Neuronal stem cell (in vitro differentiated cells): ENCODE results near the gene TMEM30B.

Experiments
- DNase-seq: peaks from one replicate; pipeline ENCODE4 v3.0.0-alpha.2; 2013; ENCODE audit warnings: low spot score
- H2AFZ ChIP-seq: one replicate; pipeline ENCODE4 v1.6.1; 2013; ENCODE audit warnings: mild to moderate bottlenecking, low read length, inconsistent platforms
- H2AK5ac ChIP-seq: 2 replicates; pipeline ENCODE4 v1.6.1; 2013; ENCODE audit warnings: low read depth, mild to moderate bottlenecking, inconsistent platforms, low read length, moderate library complexity, mixed read lengths
- H2BK120ac ChIP-seq: 2 replicates; pipeline ENCODE4 v1.6.1; 2013; ENCODE audit warnings: low read depth, mild to moderate bottlenecking, inconsistent platforms, low read length, moderate library complexity, mixed read lengths
- H2BK12ac ChIP-seq: one replicate; pipeline ENCODE4 v1.6.1; 2013; ENCODE audit warnings: low read length, inconsistent platforms
- H2BK15ac ChIP-seq: 2 replicates; pipeline ENCODE4 v1.6.1; 2013; ENCODE audit warnings: mild to moderate bottlenecking, low read length, inconsistent platforms, mixed read lengths
- H2BK5ac ChIP-seq: one replicate; pipeline ENCODE4 v1.6.1; 2013; ENCODE audit warnings: inconsistent platforms, mild to moderate bottlenecking, low read length, moderate library complexity
- H3K14ac ChIP-seq: one replicate; pipeline ENCODE4 v1.6.1; 2013; ENCODE audit warnings: low read length, inconsistent platforms
- H3K18ac ChIP-seq: 2 replicates; pipeline ENCODE4 v1.6.1; 2013; ENCODE audit warnings: low read length, inconsistent platforms
- H3K23ac ChIP-seq: 2 replicates; pipeline ENCODE4 v1.6.1; 2013; ENCODE audit warnings: low read depth, mild to moderate bottlenecking, mixed read lengths, low read length, inconsistent platforms; ENCODE audit not compliant: poor library complexity
- H3K27ac ChIP-seq: replicated peaks from 3 replicates; pipeline ENCODE4 v1.5.1; 2013; ENCODE audit warnings: low read length, inconsistent platforms
- H3K27me3 ChIP-seq, 3 experiments: 2 replicates each; pipeline ENCODE4 v1.6.1; 2013; ENCODE audit warnings: low read length in 3 of 3, mild to moderate bottlenecking in 2 of 3, inconsistent platforms in 1 of 3, low read depth in 1 of 3, mixed read lengths in 1 of 3, moderate library complexity in 1 of 3; ENCODE audit not compliant: control insufficient read depth in 3 of 3, insufficient read depth in 3 of 3
- H3K36me3 ChIP-seq, 2 donors: replicated peaks in 1 of 2; 2 replicates each; pipeline ENCODE4 v1.6.1; 2013; ENCODE audit warnings: low read length in 2 of 2; ENCODE audit not compliant: control insufficient read depth in 2 of 2, insufficient read depth in 2 of 2
- H3K4ac ChIP-seq: 2 replicates; pipeline ENCODE4 v1.6.1; 2013; ENCODE audit warnings: inconsistent platforms, mild to moderate bottlenecking, low read length, moderate library complexity
- H3K4me1 ChIP-seq, 2 donors: 1 replicate in 1 of 2; 2 replicates in 1 of 2; pipeline ENCODE4 v1.6.1; 2013; ENCODE audit warnings: low read length in 2 of 2, low read depth in 1 of 2; ENCODE audit not compliant: control insufficient read depth in 2 of 2, insufficient read depth in 1 of 2
- H3K4me2 ChIP-seq: one replicate; pipeline ENCODE4 v1.6.1; 2013; ENCODE audit warnings: mild to moderate bottlenecking, low read length, inconsistent platforms; ENCODE audit not compliant: insufficient read depth, poor library complexity, severe bottlenecking
- H3K4me3 ChIP-seq, 2 donors: 2 replicates each; pipeline ENCODE4 v1.5.1; 2013; ENCODE audit warnings: low read length in 2 of 2, mild to moderate bottlenecking in 2 of 2, inconsistent platforms in 1 of 2, moderate library complexity in 1 of 2
- H3K79me1 ChIP-seq: one replicate; pipeline ENCODE4 v1.6.1; 2013; ENCODE audit warnings: low read depth, mild to moderate bottlenecking, inconsistent platforms, low read length, moderate library complexity
- H3K9ac ChIP-seq: one replicate; pipeline ENCODE4 v1.6.1; 2013; ENCODE audit warnings: mild to moderate bottlenecking, low read depth, low read length, inconsistent platforms; ENCODE audit not compliant: poor library complexity
- H3K9me3 ChIP-seq, 2 donors: replicated peaks in 1 of 2; 2 replicates each; pipeline versions ENCODE3 to v1.6.1; 2013; ENCODE audit warnings: low read length in 2 of 2, mild to moderate bottlenecking in 2 of 2, inconsistent platforms in 1 of 2, low read depth in 1 of 2, mixed read lengths in 1 of 2, moderate library complexity in 1 of 2; ENCODE audit not compliant: control insufficient read depth in 2 of 2, insufficient read depth in 1 of 2
- H4K8ac ChIP-seq: one replicate; pipeline ENCODE4 v1.6.1; 2013; ENCODE audit warnings: low read depth, mild to moderate bottlenecking, inconsistent platforms, low read length, moderate library complexity
- H4K91ac ChIP-seq: one replicate; pipeline ENCODE4 v1.6.1; 2013; ENCODE audit warnings: low read length, low read depth, mild to moderate bottlenecking, inconsistent platforms; ENCODE audit not compliant: poor library complexity
- WGBS, 2 donors: extraction: QIAGEN DNeasy Blood & Tissue Kit; methylation state at CpG; one replicate each; pipeline ENCODE4 v1.1.7; 2013; ENCODE audit warnings: missing lambda C conversion rate in 2 of 2, mixed read lengths in 1 of 2; ENCODE audit not compliant: insufficient read length in 2 of 2, insufficient replicate concordance in 1 of 2; ENCODE audit errors: extremely low coverage in 2 of 2; 5-methylcytosine and 5-hydroxymethylcytosine counted together

Gene TMEM30B

GRCh38 chr14:61260939-61261776 lies 20.0 kb downstream of the TMEM30B start:
- Histone ChIP-seq H3K4me3 (no peak overlapping the region), H3K9ac (no peak overlapping the region), H2BK12ac (no peak overlapping the region), H2BK120ac (no peak overlapping the region), H4K8ac (no peak overlapping the region), H2BK5ac (no peak overlapping the region), H3K4me2 (no peak overlapping the region), H3K4me1 (peaks cover 0 to 4% of the 10 kb centered on the region in 2 donors), H3K27ac (no peak overlapping the region), H3K36me3 (no peaks in the 10 kb centered on the region), H2AK5ac (no peak overlapping the region), H3K4ac (no peak overlapping the region), H3K18ac (no peak overlapping the region), H3K14ac (no peak overlapping the region), H3K9me3 (no peaks in the 10 kb centered on the region), H2BK15ac (no peak overlapping the region), H4K91ac (no peak overlapping the region), H3K27me3 (peaks cover 0 to 5% (median 0%) of the 10 kb centered on the region in 3 experiments), H3K79me1 (no peaks in the 10 kb centered on the region), H2AFZ (no peak overlapping the region), H3K23ac (no peak overlapping the region)
- no peak for DNase-seq
- no CpG with 5 or more reads among the region's 8 CpGs for WGBS, 2 donors

GRCh38 chr14:61258985-61259384 lies 22.2 kb downstream of the TMEM30B start:
- DNase-seq = no peak
- no peaks in the 10 kb centered on the region for H3K79me1 ChIP-seq
- H2BK120ac ChIP-seq = no peak overlapping the region
- no CpG with 5 or more reads among the region's 4 CpGs for WGBS, 2 donors
- no peak overlapping the region for H4K91ac ChIP-seq
- no peak overlapping the region for H2BK15ac ChIP-seq
- no peak overlapping the region for H2BK12ac ChIP-seq
- H4K8ac ChIP-seq = no peak overlapping the region
- no peak overlapping the region for H3K23ac ChIP-seq
- no peaks in the 10 kb centered on the region for H3K36me3 ChIP-seq
- H3K27ac ChIP-seq = no peak overlapping the region
- H3K27me3 ChIP-seq = peaks cover 0 to 12% (median 0%) of the 10 kb centered on the region in 3 experiments
- no peak overlapping the region for H2AFZ ChIP-seq
- no peak overlapping the region for H2AK5ac ChIP-seq
- H3K9me3 ChIP-seq = no peaks in the 10 kb centered on the region
- H2BK5ac ChIP-seq = no peak overlapping the region
- H3K4ac ChIP-seq = no peak overlapping the region
- peaks cover 0 to 4% of the 10 kb centered on the region in 2 donors for H3K4me1 ChIP-seq
- no peak overlapping the region for H3K4me3 ChIP-seq
- no peak overlapping the region for H3K4me2 ChIP-seq
- H3K18ac ChIP-seq = no peak overlapping the region
- no peak overlapping the region for H3K9ac ChIP-seq
- no peak overlapping the region for H3K14ac ChIP-seq

GRCh38 chr14:61257469-61258057 lies 23.6 kb downstream of the TMEM30B start:
- no peaks in the 10 kb centered on the region for H3K9me3 ChIP-seq
- H2BK120ac ChIP-seq = no peak overlapping the region
- no peak overlapping the region for H3K9ac ChIP-seq
- no peak overlapping the region for H4K91ac ChIP-seq
- no peak overlapping the region for H2AFZ ChIP-seq
- H2AK5ac ChIP-seq = no peak overlapping the region
- H3K23ac ChIP-seq = no peak overlapping the region
- H2BK5ac ChIP-seq = no peak overlapping the region
- no peak overlapping the region for H3K4me2 ChIP-seq
- no peak overlapping the region for H2BK12ac ChIP-seq
- H3K4me3 ChIP-seq = no peak overlapping the region
- no peaks in the 10 kb centered on the region for H3K36me3 ChIP-seq
- no peak overlapping the region for H3K27ac ChIP-seq
- H3K79me1 ChIP-seq = no peaks in the 10 kb centered on the region
- H3K4ac ChIP-seq = no peak overlapping the region
- H3K4me1 ChIP-seq = peaks cover 0 to 4% of the 10 kb centered on the region in 2 donors
- DNase-seq = no peak
- no peak overlapping the region for H3K18ac ChIP-seq
- no peak overlapping the region for H3K14ac ChIP-seq
- no CpG with 5 or more reads among the region's 5 CpGs for whole genome bisulfite sequencing, 2 donors
- peaks cover 0 to 12% (median 0%) of the 10 kb centered on the region in 3 experiments for H3K27me3 ChIP-seq
- no peak overlapping the region for H2BK15ac ChIP-seq
- no peak overlapping the region for H4K8ac ChIP-seq

GRCh38 chr14:61256826-61257468 lies 24.2 kb downstream of the TMEM30B start:
- Histone ChIP-seq H4K8ac (no peak overlapping the region), H2AFZ (no peak overlapping the region), H2BK12ac (no peak overlapping the region), H3K4me1 (peaks cover 0 to 6% of the 10 kb centered on the region in 2 donors), H3K14ac (no peak overlapping the region), H3K4me3 (no peak overlapping the region), H2BK5ac (no peak overlapping the region), H2BK120ac (no peak overlapping the region), H3K36me3 (no peaks in the 10 kb centered on the region), H3K27ac (no peak overlapping the region), H3K18ac (no peak overlapping the region), H3K4ac (no peak overlapping the region), H2BK15ac (no peak overlapping the region), H2AK5ac (no peak overlapping the region), H3K4me2 (no peak overlapping the region), H3K79me1 (no peaks in the 10 kb centered on the region), H4K91ac (no peak overlapping the region), H3K23ac (no peak overlapping the region), H3K27me3 (peaks cover 0 to 12% (median 0%) of the 10 kb centered on the region in 3 experiments), H3K9me3 (no peaks in the 10 kb centered on the region), H3K9ac (no peak overlapping the region)
- no peak for DNase-seq
- no CpG with 5 or more reads among the region's 6 CpGs for WGBS, 2 donors
